Stimulated activated CD4-positive, alpha-beta T cell treated with anti-CD3 and anti-CD28 coated beads, Interleukin-4, amount 100 ng/mL, for 24 hours (primary cell): ENCODE data around the gene EYA2.

Experiments used
- DNase-seq: peaks from one replicate; pipeline ENCODE4 v3.0.0-alpha.2; 2020

The EYA2 gene

GRCh38 chr20:47122560-47122959 is 227.9 kb downstream of the EYA2 start:
- DNase-seq = no peak

DNA sequence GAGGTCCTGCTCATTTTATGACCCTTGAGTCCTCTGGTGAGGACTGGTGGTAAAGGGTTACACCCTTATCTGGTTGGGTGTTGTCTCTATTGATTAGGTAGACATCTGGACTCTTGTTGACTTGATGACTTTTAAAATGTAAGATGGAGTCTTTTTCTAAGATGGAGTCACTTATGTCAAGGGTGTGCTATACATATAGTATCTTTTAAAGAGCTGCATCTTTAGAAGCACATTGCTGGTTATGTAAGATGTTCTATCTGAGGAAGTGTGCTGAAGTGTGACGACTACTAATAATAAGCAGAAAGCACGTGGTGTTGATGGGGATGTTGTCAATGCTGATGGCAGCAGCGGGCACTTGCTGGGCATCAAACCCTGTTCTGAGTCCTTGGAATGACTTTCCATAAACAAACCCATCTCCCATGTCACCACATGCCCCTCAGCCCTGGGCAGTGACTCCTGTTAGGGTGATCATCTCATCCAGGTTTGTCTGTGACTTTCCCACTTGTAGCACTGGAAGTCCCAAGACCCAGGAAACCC is 229.6 kb downstream of the EYA2 start:
- no peak for DNase-seq

DNA sequence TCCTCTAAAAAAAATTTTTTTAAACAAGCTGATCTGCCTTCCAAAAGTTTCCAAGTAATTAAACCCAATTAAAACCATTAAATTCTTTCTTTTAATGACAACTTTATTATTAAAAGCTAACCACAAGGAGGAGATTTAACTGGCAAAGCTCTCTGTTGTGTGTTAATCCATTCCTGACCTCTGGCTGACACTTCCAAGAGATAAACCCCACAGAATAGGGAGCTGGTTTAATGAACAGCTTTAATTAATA is 230.8 kb downstream of the EYA2 start:
- no peak for DNase-seq

DNA sequence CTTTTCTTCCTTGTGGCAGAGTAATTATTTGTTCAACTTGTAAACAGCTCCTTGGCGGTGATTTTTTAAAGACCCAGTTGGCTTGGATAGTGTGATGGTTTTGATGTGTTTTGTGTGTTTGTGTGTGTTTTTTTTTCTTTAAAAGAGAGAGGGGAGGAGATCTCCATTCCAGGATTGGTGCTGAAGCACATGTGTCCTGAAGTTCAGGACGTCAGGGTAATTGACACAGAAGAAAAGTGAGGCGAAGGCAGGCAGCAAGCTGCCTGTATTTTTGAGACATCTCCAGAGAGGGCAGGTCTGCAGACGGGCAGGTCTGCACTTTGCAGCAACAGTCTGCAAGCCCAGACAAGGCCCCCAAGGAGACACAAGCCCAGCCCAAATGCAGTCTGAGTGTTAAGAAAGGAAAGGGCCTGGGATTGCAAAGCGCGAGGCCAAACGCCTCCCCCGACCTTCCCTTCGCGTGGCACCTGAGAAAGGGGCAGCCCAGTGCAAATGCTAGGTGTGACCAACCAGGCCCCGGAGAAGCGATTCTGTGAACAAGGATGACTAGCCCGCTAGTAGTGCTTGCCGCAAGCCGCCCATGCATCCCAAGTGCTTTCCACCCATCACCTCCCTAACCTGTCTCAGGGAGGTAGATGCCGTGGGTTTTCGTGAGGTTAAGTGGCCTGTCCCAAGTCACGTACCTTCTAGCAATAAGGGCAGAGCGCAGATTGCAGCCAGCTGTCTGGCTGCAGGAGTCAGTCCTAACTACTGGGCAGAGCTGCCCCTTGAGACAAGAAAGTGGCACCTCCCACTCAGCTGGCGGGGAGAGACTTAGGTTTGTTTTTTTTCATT is 231.3 kb downstream of the EYA2 start:
- no peak for DNase-seq

GRCh38 chr20:47126709-47127108 is 232.1 kb downstream of the EYA2 start:
- DNase-seq = no peak

- DNase-seq = no peak
These were observed 232.9 kb downstream of the EYA2 start for GRCh38 chr20:47127546-47127945.

- DNase-seq = no peak
These were observed 233.4 kb downstream of the EYA2 start for GRCh38 chr20:47127999-47128398.

GRCh38 chr20:47129306-47129705 is 234.7 kb downstream of the EYA2 start:
- DNase-seq = no peak

DNA sequence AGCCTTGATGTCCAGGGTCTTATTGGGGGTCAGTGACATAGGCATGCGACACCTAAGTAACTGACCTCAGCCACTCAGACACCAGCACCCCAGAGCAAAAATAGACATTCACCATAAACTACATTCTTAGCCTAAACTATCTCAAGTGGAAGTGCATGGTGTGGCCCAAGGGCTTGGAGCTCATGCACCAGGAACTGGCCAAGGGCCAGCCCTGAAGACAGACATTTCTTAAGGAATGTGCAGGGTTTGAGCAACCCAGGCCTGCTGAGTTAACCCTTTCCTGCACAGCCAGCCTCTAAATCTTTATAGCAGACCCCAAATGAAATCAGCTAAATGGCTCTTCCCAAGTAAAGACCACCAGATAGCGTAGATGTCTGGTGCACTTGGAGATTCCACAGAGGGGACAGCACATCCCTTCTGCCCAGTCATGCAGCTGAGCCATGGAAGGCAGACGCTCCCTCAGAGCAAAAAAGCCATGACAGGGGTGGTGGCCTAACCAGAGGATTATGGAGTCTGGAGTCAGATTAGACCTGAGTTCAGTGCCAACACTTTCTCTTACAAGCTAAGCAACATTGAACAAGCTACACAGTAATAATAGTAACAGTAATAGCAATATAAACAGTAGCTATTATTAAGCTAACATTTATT is 239.3 kb downstream of the EYA2 start:
- DNase-seq = no peak

- DNase-seq = no peak
These were observed 242.1 kb downstream of the EYA2 start for GRCh38 chr20:47136782-47137181.

DNA sequence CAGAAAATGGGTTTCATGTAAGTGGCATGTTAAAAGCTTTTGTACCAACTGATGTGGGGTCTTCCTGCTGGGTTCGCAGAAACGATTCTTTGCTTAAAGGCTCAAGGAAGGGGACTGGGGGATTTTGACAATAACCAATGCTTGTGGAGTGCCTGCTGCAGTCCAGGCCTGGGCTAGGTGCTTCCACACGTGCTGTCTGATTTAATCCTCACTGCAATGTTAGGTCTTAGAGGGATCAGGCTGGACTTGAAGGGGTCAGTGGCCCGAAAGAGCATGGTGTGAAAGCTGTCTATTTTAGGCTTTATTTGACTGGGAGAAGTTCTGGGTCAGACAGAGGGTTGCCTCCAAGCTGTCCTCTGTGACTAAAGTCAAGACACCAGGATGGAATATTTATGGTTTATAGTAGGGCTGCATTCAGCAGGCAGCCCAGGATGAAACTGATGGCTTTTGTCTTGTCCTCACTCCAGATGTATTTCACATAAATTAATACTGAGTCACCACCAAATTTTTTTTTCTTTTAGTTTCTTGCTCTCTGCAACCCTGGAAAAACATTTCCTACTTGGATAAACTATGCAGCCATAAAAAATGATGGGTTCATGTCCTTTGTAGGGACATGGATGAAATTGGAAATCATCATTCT is 242.7 kb downstream of the EYA2 start:
- DNase-seq = no peak

- no peak for DNase-seq
These were observed 245.4 kb downstream of the EYA2 start for GRCh38 chr20:47139934-47140535.

- no peak for DNase-seq
These were observed 246.8 kb downstream of the EYA2 start for GRCh38 chr20:47141350-47141921.

DNA sequence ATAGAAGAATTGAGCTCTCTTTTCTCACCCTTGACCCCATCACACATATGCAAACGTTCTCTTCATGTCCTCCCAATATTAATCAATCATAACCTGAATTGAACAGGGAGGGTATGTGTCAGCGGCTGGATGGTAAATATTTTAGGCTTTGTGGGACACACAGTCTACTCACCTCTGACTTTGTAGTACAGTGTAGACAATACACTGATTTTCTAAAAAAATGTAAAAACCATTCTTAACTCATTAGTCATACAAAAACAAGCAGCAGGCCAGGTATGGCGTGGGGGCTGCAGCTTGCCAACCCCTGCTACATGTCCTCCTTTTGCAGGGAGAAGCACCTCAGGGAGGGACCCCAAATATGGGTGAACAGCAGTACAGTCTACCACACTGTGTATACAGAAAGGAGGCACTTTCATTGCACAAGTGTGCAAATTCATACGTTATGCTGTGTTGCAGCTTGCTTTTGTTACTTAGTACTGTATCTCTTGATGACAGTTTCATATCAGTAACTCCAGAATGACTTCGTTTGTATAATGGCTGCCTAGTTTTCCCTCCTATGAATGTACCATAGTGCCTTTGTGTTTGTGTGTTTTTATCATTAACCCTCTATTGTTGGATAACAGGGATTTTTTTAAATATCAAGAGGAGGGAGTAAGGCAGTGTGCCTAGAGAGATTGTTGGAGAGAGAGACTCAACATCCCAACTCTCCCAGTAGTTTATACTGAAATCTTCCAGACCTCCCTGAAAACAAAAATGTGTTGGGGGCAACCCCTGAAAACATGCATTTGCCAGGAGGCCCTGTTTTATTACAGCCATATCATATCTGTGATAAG is 247.5 kb downstream of the EYA2 start:
- no peak for DNase-seq

- no peak for DNase-seq
These were observed 248.1 kb downstream of the EYA2 start for GRCh38 chr20:47142774-47143170.

DNA sequence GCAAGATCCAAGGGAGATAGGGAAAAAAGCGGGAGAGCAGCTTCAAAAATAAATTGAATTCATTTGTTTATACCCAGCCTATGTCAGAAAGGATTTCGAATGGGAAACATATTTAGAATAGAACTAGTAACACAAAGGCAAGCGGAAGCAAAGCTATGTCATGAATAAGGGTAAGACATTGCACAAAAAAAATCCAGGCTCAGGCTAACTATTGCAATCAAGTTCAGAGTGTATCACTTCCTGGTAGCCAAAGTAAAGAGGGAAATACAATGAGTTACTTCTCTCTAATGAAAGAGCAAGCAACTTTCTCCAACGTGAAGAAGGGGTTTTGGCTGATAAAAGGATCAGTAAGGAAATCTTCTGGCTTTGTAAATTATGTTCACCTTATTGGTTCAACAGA is 249.0 kb downstream of the EYA2 start:
- no peak for DNase-seq

DNA sequence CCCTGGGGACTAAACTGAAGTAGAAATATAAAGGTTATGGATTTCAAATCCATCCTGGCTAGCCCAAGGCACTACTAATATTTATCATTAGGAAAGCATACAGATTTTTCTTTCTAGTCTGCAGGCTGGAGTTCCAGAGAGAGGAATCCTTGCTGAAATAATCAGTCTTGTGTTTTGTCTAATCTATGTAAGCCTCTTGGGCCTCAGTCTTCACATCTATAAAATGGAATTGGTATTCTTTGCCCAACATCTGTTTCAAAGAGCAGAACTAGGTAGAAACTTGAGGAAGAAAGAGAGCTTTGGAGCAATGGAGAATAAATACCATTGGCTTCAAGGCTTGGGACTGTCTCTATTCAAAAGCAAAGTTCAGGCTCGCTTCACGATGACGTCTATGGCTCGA is 249.8 kb downstream of the EYA2 start:
- DNase-seq = no peak

- no peak for DNase-seq
These were observed 252.0 kb downstream of the EYA2 start for GRCh38 chr20:47146686-47147085.

GRCh38 chr20:47148059-47148458 is 253.4 kb downstream of the EYA2 start:
- DNase-seq = no peak

GRCh38 chr20:47149939-47150338 is 255.3 kb downstream of the EYA2 start:
- DNase-seq = no peak

GRCh38 chr20:47150403-47151152 is 255.9 kb downstream of the EYA2 start:
- peak; percentile 6 for DNase-seq

DNA sequence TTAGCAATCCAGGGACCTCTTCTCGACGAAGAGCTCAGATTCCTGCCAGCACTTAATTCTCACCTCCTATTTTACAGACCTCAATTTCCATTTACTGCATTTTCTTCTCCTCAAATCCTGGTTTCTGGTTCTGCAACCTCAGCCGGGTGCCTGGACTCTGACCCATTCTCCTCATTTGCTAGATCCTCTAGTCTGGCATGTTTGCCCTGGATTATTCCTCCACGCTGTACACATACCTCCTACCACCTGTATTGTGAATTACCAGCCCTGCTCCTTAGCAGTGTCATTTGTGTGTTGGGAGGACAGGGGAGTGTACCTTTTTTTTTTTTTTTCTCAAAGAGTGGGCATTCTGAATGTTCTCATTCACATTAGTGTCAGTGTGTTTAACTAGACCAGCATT is 257.4 kb downstream of the EYA2 start:
- no peak for DNase-seq
